OCI-LY1 (cell line): ENCODE data around the gene APOH.

ENCODE experiments used
- H2AFZ ChIP-seq: fragments of 200-600 bp; sonication (generic), shearing (Covaris generic); 2 replicates; pipeline ENCODE4 v1.6.0; 2014; ENCODE audit warnings: antibody characterized with exemption, mild to moderate bottlenecking, low read length
- H3F3A ChIP-seq: fragments of 200-600 bp; sonication (generic), shearing (Covaris generic); 2 replicates; pipeline ENCODE4 v1.6.0; 2014; ENCODE audit warnings: mild to moderate bottlenecking, antibody characterized with exemption, low read length, moderate library complexity; ENCODE audit not compliant: insufficient read depth
- H3K27ac ChIP-seq: fragments of 200-600 bp; sonication (generic); 2 replicates; pipeline ENCODE4 v1.5.1; 2014; ENCODE audit warnings: low read length, mixed run types, mild to moderate bottlenecking, low read depth; ENCODE audit not compliant: poor library complexity, severe bottlenecking
- H3K27me3 ChIP-seq: fragments of 200-600 bp; sonication (generic); 2 replicates; pipeline ENCODE4 v1.6.0; 2014; ENCODE audit warnings: antibody characterized with exemption, mild to moderate bottlenecking, low read length, moderate library complexity; ENCODE audit not compliant: insufficient read depth
- H3K36me3 ChIP-seq: fragments of 200-600 bp; sonication (generic); 2 replicates; pipeline ENCODE4 v1.6.1; 2014; ENCODE audit warnings: mild to moderate bottlenecking, antibody characterized with exemption, low read length, moderate library complexity, mixed read lengths; ENCODE audit not compliant: insufficient read depth
- H3K4me1 ChIP-seq: fragments of 200-600 bp; sonication (generic); 2 replicates; pipeline ENCODE4 v1.5.1; 2014; ENCODE audit warnings: mild to moderate bottlenecking, low read length, moderate library complexity; ENCODE audit not compliant: insufficient read depth, severe bottlenecking
- H3K4me2 ChIP-seq: fragments of 200-600 bp; sonication (generic), shearing (Covaris generic); 2 replicates; pipeline ENCODE4 v1.6.1; 2014; ENCODE audit warnings: low read length
- H3K4me3 ChIP-seq: fragments of 200-600 bp; sonication (generic); 2 replicates; pipeline ENCODE4 v1.5.1; 2014; ENCODE audit warnings: low read length, low read depth, mild to moderate bottlenecking, mixed read lengths; ENCODE audit not compliant: poor library complexity, severe bottlenecking
- H3K79me2 ChIP-seq: fragments of 200-600 bp; shearing (Covaris generic); 2 replicates; pipeline ENCODE4 v1.6.1; 2016; ENCODE audit warnings: mixed run types, low read length, mixed read lengths; ENCODE audit not compliant: insufficient read depth
- H3K9ac ChIP-seq: fragments of 200-600 bp; sonication (generic), shearing (Covaris generic); 2 replicates; pipeline ENCODE4 v1.6.1; 2014; ENCODE audit warnings: mild to moderate bottlenecking, low read length, mixed read lengths
- H3K9me2 ChIP-seq: fragments of 200-600 bp; sonication (generic), shearing (Covaris generic); 2 replicates; pipeline ENCODE4 v1.6.1; 2014; ENCODE audit warnings: low read depth, mild to moderate bottlenecking, low read length, mixed read lengths
- H3K9me3 ChIP-seq: fragments of 200-600 bp; shearing (Covaris generic); 2 replicates; pipeline ENCODE4 v1.6.1; 2014; ENCODE audit warnings: low read length, mixed read lengths
- H4K20me1 ChIP-seq: fragments of 200-600 bp; sonication (generic), shearing (Covaris generic); 2 replicates; pipeline ENCODE4 v1.6.0; 2016; ENCODE audit warnings: mild to moderate bottlenecking, low read length; ENCODE audit not compliant: insufficient read depth
- CTCF ChIP-seq: fragments of 200-600 bp; sonication (generic), shearing (Covaris generic); IDR thresholded peaks from 2 replicates; pipeline ENCODE4 v1.5.1; 2017; ENCODE audit warnings: mild to moderate bottlenecking, antibody characterized with exemption, low read length, moderate library complexity, mixed read lengths
- EZH2 ChIP-seq: fragments of 200-600 bp; sonication (generic), shearing (Covaris generic); IDR thresholded peaks from 2 replicates; pipeline ENCODE4 v1.8.0; 2017; ENCODE audit warnings: borderline replicate concordance, mixed run types, mild to moderate bottlenecking, antibody characterized with exemption, low read length, moderate library complexity, mixed read lengths

The APOH gene

DNA sequence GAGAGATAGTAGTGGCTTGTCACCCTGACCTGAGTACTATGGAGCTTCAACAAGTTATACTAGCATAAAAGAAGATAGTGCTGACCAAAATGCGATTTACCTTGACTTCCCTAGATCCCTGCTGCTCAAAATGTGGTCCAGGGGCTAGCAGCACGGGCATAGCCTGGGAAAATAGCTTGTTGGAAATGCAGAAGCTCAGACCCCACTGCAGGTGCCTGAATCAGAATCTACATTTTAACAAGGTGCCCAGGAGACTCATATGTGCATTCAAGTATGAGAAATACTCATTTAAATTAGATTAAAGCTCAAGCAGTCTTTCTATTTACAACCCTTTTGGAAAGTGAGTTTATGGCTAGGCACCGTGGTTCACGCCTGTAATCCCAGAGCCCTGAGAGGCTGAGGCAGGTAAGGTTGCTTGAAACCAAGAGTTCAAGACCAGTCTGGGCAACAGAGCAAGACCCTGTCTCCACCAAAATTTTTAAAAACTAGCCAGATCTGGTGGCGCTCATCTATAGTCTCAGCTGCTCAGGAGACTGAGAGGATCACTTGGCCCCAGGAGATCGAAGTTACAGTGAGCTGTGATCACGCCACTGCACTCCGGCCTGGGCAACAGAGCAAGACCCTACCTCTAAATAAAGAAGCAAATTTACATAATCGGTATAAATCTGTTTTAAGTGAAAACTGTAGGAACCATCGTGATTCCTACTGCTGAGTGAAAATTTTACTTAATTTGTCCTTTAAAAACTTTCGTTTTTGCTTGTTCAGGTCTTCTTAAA is 7.3 kb downstream of the APOH start:
- peaks cover 4% of the 10 kb centered on the region; the same call in 1 of the 2 replicates for H3K27me3 ChIP-seq
- no peaks in the 10 kb centered on the region for H3F3A ChIP-seq
- H3K4me3 ChIP-seq: no peak overlapping the region
- no peak overlapping the region for H3K27ac ChIP-seq
- no peaks in the 10 kb centered on the region for H3K4me1 ChIP-seq
- no peak overlapping the region for H2AFZ ChIP-seq
- no peaks in the 10 kb centered on the region for H4K20me1 ChIP-seq
- H3K4me2 ChIP-seq: no peak overlapping the region
- no peak overlapping the region for H3K9ac ChIP-seq
- H3K9me3 ChIP-seq: no peaks in the 10 kb centered on the region
- no peaks in the 10 kb centered on the region for H3K79me2 ChIP-seq
- TF ChIP-seq CTCF (no peak), EZH2 (no peak)
- no peaks in the 10 kb centered on the region for H3K36me3 ChIP-seq
- no peaks in the 10 kb centered on the region for H3K9me2 ChIP-seq

DNA sequence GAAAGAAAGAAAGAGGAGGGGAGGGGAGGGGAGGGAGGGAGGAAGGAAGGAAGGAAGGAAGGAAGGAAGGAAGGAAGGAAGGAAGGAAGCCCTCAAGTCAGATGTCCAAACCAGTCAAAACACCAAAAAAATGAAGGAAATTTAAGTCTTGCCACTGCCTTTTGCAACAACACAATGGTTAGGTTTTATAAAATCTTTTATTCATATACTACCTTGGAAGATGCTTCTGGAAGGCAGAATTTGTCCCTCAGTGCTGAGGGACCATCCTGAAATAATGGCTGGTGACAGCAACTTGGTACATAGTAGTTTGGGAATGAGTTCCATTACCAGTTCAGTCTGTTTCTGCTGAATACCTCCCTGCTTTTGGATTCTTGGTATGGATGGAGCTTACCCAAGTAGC is 7.9 kb downstream of the APOH start:
- Histone ChIP-seq H3K27ac (no peak overlapping the region), H3K27me3 (peaks cover 6% of the 10 kb centered on the region; the same call in 1 of the 2 replicates), H4K20me1 (no peaks in the 10 kb centered on the region), H3K9ac (no peak overlapping the region), H3K79me2 (no peaks in the 10 kb centered on the region), H3K4me2 (no peak overlapping the region), H3K9me3 (no peaks in the 10 kb centered on the region), H3K36me3 (no peaks in the 10 kb centered on the region), H3F3A (no peaks in the 10 kb centered on the region), H3K9me2 (no peaks in the 10 kb centered on the region), H3K4me3 (no peak overlapping the region), H2AFZ (no peak overlapping the region), H3K4me1 (no peaks in the 10 kb centered on the region)
- TF ChIP-seq CTCF (no peak), EZH2 (no peak)

DNA sequence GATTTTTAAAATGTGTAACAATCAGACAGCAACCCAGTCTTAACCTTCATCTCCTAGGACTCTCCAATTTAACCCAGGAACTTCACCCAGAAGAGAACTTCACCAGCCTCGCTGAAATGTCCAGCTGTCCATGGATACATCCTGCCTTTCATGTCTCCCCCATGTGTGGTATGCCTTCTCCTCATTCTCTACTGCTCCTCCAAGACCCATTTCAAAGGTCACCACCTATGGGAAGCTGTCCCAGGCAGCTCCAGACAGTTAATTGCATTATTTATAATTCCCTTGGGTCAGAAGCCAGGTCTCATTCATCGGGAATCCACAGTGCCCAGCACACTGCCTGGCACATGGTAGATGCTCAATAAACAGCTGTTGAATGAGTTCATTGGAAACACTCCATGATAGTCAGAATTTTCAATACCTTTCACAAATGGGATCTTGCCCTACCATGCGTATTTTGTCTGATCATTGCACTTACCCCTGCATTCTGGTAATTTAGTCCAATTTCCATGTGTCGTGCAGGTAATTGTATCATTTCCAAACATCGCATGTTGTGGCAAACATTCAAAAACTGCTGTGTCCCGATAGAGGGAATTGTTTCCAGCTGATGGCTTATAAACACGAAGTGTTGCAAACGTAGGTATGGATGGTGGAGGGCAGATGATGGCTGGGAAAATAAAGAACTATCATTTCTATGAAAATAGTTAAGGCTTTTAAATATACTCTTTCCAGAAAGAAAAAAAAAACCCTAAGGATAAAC is 9.0 kb downstream of the APOH start:
- no peaks in the 10 kb centered on the region for H3K9me2 ChIP-seq
- no peaks in the 10 kb centered on the region for H3K9me3 ChIP-seq
- no peaks in the 10 kb centered on the region for H3F3A ChIP-seq
- H3K36me3 ChIP-seq: no peaks in the 10 kb centered on the region
- no peak overlapping the region for H3K4me2 ChIP-seq
- no peaks in the 10 kb centered on the region for H4K20me1 ChIP-seq
- H2AFZ ChIP-seq: no peak overlapping the region
- peaks cover 6% of the 10 kb centered on the region; the same call in 1 of the 2 replicates for H3K27me3 ChIP-seq
- H3K9ac ChIP-seq: no peak overlapping the region
- H3K27ac ChIP-seq: no peak overlapping the region
- H3K4me3 ChIP-seq: no peak overlapping the region
- no peaks in the 10 kb centered on the region for H3K4me1 ChIP-seq
- H3K79me2 ChIP-seq: no peaks in the 10 kb centered on the region
- no peak for TF ChIP-seq CTCF
- no peak for TF ChIP-seq EZH2
